WTC11 (cell line): ENCODE measurements around the gene UBE2R2.
"Not testable (repeated sequence)": the region's sequence is repeated elsewhere in the genome, so short reads cannot be mapped to it uniquely, and the experiment has no call there.

Experiments used
- ATF3 ChIP-seq: sonication (generic); formaldehyde crosslinking; conservative IDR thresholded peaks from 2 replicates; pipeline ENCODE4 v1.8.1; 2022; ENCODE audit warnings: mild to moderate bottlenecking, missing genetic modification reagents
- CDX4 ChIP-seq: fragments of 250-450 bp; sonication (Bioruptor Pico); IDR thresholded peaks from 2 replicates; pipeline ENCODE4 v1.9.0; 2021; ENCODE audit warnings: moderate library complexity, mild to moderate bottlenecking, inconsistent platforms, borderline replicate concordance
- CTCF ChIP-seq: fragments of 200-600 bp; IDR thresholded peaks from 2 replicates; pipeline ENCODE4 v1.8.0; 2022; ENCODE audit warnings: antibody characterized with exemption
- E2F1 ChIP-seq: sonication (generic); formaldehyde crosslinking; IDR thresholded peaks from 2 replicates; pipeline ENCODE4 v1.8.0; 2022; ENCODE audit warnings: mild to moderate bottlenecking, missing genetic modification reagents
- E2F4 ChIP-seq: sonication (generic); formaldehyde crosslinking; IDR thresholded peaks from 2 replicates; pipeline ENCODE4 v1.8.1; 2022; ENCODE audit warnings: low read depth, mild to moderate bottlenecking, moderate library complexity, missing genetic modification reagents, borderline replicate concordance
- FOXJ3 ChIP-seq: sonication (generic); formaldehyde crosslinking; IDR thresholded peaks from 2 replicates; pipeline ENCODE4 v1.9.0; 2021; ENCODE audit warnings: missing genetic modification reagents, mild to moderate bottlenecking, borderline replicate concordance
- KAT7 ChIP-seq: sonication (generic); formaldehyde crosslinking; IDR thresholded peaks from 2 replicates; pipeline ENCODE4 v1.8.1; 2023; ENCODE audit warnings: missing genetic modification reagents, mild to moderate bottlenecking, borderline replicate concordance
- MAX ChIP-seq: sonication (generic); formaldehyde crosslinking; IDR thresholded peaks from 2 replicates; pipeline ENCODE4 v1.8.0; 2022; ENCODE audit warnings: mild to moderate bottlenecking, missing genetic modification reagents
- PRDM15 ChIP-seq: sonication (generic); formaldehyde crosslinking; IDR thresholded peaks from 2 replicates; pipeline ENCODE4 v1.8.0; 2022; ENCODE audit warnings: missing genetic modification reagents
- USF1 ChIP-seq: sonication (generic); formaldehyde crosslinking; IDR thresholded peaks from 2 replicates; pipeline ENCODE4 v1.8.0; 2022; ENCODE audit warnings: mild to moderate bottlenecking, missing genetic modification reagents
- ZMAT4 ChIP-seq: fragments of 250-450 bp; sonication (Bioruptor Pico); IDR thresholded peaks from 2 replicates; pipeline ENCODE4 v1.9.0; 2021; ENCODE audit warnings: mild to moderate bottlenecking
- ZNF317 ChIP-seq: sonication (generic); formaldehyde crosslinking; IDR thresholded peaks from 2 replicates; pipeline ENCODE4 v1.8.1; 2023; ENCODE audit warnings: low read depth, mild to moderate bottlenecking, moderate library complexity, missing genetic modification reagents, borderline replicate concordance

- TF ChIP-seq ATF3 (CRISPR knock-in tag); E2F1 (CRISPR knock-in tag); USF1 (CRISPR knock-in tag); KAT7 (CRISPR knock-in tag); ZMAT4 (CRISPR knock-in tag); CTCF; CDX4; PRDM15 (CRISPR knock-in tag); ZNF317 (CRISPR knock-in tag); E2F4 (CRISPR knock-in tag); FOXJ3; MAX: not testable (repeated sequence)
These were observed 20.3 kb upstream of the UBE2R2 start for GRCh38 chr9:33796679-33797078.
